Purkinje cell (primary cell): Measurements from ENCODE around the gene TMEM259. TPM values are rescaled to one million over a fixed set of nuclear protein-coding genes. Genes with fewer than 3 reads are reported as not detected.

Source experiments
- polyA plus RNA-seq: library from polyadenylated mRNA; unstranded; fragments of >200 nt; fragmentation: Nextera tagmentation; gene quantifications from 2 replicates; pipeline ENCODE4 v1.2.1, GENCODE V29; 2014

The TMEM259 gene
- 2.3 and 6.2 TPM in 2 replicates for polyA plus RNA-seq

DNA sequence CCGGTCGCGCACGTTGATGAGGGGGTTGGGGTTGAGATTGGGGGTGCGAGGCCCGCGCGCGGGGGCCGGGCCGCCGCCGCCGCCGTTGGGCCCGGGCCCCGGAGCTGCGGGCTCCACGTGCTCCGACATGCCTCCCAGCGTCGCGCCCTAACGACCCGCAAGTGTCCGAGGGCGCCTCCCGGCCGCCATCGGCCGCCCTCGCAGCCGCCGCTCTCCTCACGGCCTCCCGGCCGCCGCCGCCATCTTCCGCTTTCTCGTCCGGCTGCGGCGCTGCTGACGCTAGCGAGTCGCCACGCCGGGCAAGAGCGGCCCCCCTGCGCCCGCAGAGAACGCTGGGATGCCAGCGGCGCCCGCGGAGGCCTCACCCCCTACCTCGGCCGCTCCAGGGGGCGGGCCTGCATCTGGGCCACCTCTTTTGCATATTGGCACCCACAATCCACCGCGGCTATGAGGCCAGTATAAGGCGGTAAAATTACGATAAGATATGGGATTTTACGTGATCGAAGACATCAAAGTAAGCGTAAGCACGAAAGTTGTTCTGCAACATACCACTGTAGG lies at the start of gene TMEM259:
Gene TMEM259, minus strand, starts transcription at position 256 of the 558 bp plus-strand sequence. Its CDS starts 127 bp downstream, at position 129.

DNA sequence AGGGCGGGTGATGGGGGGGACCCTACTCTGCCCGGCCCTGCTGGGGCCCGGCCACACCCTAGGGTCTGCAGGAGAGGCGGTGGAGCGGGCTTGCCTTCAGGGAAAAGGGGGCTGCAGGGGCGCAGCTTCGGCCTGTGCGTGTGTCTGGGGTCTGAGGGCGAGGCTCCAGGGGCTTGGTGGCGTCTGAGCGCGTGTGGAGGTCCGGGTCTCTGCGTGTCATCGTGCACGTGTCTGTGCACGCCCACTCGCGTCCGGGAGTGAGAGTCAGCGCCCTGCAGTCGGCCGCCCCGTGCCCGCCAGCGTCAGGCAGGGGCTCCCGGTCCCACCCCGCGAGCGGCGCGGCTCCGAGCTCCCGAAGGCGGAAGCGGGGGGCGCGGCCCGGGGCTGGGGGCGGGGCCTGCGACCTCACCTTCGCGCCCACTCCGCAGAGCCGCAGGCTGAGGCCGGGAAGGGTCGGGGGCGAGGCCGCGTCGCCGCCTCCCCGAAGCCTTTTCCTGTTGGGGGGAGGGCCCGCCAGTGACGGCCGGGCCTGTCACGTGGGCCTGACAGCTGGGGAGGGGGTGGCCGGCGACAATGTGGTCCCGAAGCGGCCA lies 45.9 kb upstream of the TMEM259 start, which contains the start of gene ARHGAP45:
Gene ARHGAP45, plus strand, starts transcription at position 420 of the 593 bp plus-strand sequence. CDS start 239 bp downstream, outside the sequence.

DNA sequence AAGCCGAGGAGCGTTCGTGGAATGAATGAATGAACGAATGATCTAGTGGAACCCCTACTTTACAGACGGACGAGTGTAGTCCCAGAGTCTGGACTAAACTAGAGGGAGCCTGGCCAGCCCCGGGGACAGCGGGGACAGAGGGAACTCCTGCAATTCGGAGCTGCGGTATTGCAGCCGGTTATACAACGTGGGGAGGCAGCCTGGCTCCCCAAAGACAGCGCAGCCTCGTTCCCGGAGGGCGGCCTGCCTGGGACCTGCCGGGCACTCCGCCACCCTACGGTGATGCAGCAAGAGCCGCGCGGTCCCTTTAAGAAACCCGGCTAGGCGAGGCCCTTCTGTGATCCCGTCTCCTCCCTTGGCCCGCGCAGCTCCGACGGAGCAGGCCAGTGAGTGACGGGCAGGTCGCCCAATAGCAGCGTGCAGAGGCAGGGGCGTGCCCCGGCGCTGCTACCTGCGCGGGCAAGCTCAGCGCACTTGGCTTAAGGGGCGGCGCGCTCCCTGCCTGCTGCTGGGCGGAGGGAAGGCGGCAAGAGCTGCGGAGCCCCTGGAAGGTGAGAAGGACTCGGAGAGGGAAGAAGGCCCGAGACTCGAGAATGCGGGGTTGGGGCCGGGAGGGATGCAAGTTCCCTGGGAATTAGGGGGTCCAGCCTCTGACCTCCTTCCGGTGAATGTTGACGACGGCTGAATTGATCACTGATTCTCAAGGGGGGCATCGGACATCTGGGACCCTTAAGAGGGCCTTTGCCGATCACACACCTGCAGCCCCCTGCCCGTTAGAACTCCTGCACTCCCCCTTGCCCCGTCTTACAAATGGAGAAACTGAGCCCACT lies 18.9 kb upstream of the TMEM259 start, which contains the start of gene ABCA7:
Gene ABCA7, plus strand, starts transcription at position 462 of the 830 bp plus-strand sequence. CDS start 1,255 bp downstream, outside the sequence.

DNA sequence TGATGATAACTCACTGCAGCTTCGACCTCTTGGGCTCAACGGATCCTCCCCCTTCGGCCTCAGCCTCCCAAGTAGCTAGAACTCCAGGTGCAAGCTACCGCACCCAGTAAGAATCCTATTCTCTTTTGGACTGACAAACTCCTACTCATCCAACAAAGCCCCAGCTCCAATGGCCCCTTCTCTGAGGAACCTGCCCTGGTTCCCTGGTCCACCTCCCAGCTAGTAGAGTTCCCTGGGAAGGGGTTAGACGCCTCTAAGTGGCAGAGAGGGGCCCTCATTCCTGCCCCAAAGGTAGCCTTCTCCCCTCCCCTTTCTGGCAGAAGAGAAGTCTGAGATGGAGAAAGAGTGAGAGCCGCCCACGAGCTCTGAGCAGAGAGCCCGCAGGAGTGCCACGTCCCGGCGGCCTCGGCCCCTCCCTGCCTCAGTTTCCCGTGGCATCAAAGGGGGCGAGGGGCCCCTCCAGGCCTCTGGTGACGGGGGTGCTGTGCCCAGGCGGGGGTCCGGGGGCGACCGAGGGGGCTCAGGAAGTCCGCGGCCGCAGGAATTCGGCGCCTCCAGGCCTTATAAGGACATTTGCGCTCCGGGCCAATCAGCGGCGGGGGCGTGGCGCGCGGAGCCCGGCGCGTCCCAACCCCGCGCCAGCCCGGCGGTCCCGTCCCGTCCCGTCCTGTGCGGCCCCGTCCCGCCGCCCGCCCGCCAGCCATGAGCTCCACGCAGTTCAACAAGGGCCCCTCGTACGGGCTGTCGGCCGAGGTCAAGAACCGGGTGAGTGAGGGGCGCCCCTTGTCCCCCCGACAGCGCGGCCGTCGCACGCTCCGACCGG lies 5.2 kb upstream of the TMEM259 start, which contains the start of gene CNN2:
Gene CNN2, plus strand, starts transcription at position 649 of the 823 bp plus-strand sequence. Its CDS starts 54 bp downstream, at position 703.

DNA sequence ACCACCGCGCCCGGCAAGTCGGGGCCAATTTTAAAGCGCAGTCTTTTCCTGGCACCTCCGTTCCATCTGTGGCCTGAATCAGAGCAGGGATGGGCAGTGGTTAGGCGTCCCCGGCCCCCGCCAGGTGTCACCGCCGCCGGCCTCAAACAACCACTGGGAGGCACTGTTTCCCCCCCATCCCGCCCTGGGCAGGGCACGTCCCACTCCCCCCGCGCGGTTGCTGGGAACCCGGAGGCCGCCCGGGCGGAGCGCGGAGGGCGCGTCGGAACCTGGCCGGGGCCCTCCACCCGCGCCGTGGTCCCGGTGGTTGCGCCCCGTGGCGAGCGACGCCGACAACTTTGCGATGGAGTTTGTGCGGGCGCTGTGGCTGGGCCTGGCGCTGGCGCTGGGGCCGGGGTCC lies 20.8 kb downstream of the TMEM259 start, which contains the start of gene GRIN3B:
Gene GRIN3B, plus strand, starts transcription at position 325 of the 400 bp plus-strand sequence. Its CDS starts 19 bp downstream, at position 344.

DNA sequence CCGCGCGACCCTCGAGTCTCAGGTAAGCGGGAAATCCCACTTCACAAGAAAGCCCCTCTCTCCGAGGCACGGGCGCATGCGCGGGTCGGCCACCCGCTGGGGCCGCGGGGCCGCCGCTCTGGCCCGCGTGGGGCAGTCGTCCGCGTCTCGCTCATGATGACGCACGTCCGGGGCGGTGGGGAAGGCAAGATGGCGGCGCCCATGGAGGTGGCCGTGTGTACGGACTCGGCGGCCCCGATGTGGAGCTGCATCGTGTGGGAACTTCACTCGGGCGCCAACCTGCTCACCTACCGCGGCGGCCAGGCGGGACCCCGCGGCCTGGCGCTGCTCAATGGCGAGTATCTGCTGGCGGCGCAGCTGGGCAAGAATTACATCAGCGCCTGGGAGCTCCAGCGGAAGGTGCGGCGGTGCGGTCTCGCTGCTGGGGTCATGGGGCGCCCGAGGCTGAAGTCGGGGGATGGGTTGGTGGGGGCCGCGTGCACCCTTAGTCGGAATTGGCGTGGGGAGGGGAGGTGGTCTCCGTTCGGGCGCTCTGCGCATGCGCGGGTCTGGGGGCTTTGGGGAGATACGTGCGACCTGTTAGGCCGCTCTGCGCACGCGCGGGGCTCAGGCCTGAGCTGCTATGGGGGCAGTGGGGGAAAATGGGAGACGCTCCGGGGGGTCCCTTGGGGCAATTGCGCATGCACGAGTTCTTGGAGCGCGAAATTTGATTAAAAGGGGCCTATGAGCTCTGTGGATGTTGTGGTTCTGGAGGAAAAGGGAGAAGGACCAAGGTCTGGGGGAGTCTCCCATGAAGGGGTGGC lies 36.6 kb downstream of the TMEM259 start, which contains the start of gene WDR18:
Gene WDR18, plus strand, starts transcription at position 181 of the 803 bp plus-strand sequence. Its CDS starts 9 bp downstream, at position 190.

Other genes starting within 250 kb of the TMEM259 start
- gene PTBP1, start 223.7 kb downstream of the TMEM259 start, polyA plus RNA-seq = 0.62 and 0.71 TPM in 2 replicates
- 1.2 TPM in 1 of 2 replicates, not detected in the other for gene PLPPR3, start 199.2 kb downstream of the TMEM259 start, polyA plus RNA-seq
- not detected in 2 replicates for gene AZU1, start 193.3 kb downstream of the TMEM259 start, polyA plus RNA-seq
- not detected in 2 replicates for gene PRTN3, start 180.1 kb downstream of the TMEM259 start, polyA plus RNA-seq
- gene ELANE, start 168.8 kb downstream of the TMEM259 start, polyA plus RNA-seq = not detected in 2 replicates
- gene CFD, start 161.5 kb downstream of the TMEM259 start, polyA plus RNA-seq = 0.34 and 0.60 TPM in 2 replicates
- gene MED16, start 127.9 kb downstream of the TMEM259 start, polyA plus RNA-seq = 3.6 and 15.3 TPM in 2 replicates
- gene RNU6-9, start 127.6 kb downstream of the TMEM259 start, polyA plus RNA-seq = not detected in 2 replicates
- 0.92 and 2.0 TPM in 2 replicates for gene R3HDM4, start 107.9 kb downstream of the TMEM259 start, polyA plus RNA-seq
- gene KISS1R, start 103.8 kb downstream of the TMEM259 start, polyA plus RNA-seq = not detected in 2 replicates
- 0.07 and 0.27 TPM in 2 replicates for gene ARID3A, start 95.1 kb downstream of the TMEM259 start, polyA plus RNA-seq
- 6.9 and 7.9 TPM in 2 replicates for gene WDR18, start 36.8 kb downstream of the TMEM259 start, polyA plus RNA-seq
- not detected in 2 replicates for gene GRIN3B, start 20.7 kb downstream of the TMEM259 start, polyA plus RNA-seq
- not detected in 2 replicates for gene RNU6-2, start 399 bp upstream of the TMEM259 start, polyA plus RNA-seq
- 0.78 TPM in 1 of 2 replicates, not detected in the other for gene CNN2, start 5.5 kb upstream of the TMEM259 start, polyA plus RNA-seq
- 2.1 TPM in 1 of 2 replicates, not detected in the other for gene ABCA7, start 19.0 kb upstream of the TMEM259 start, polyA plus RNA-seq
- not detected in 2 replicates for gene ARHGAP45, start 46.0 kb upstream of the TMEM259 start, polyA plus RNA-seq
- 10.2 and 26.5 TPM in 2 replicates for gene POLR2E, start 74.3 kb upstream of the TMEM259 start, polyA plus RNA-seq
- gene GPX4, start 82.9 kb upstream of the TMEM259 start, polyA plus RNA-seq = 152 and 277 TPM in 2 replicates
- 0.07 TPM in 1 of 2 replicates, not detected in the other for gene SBNO2, start 153.1 kb upstream of the TMEM259 start, polyA plus RNA-seq
- 0.17 and 0.27 TPM in 2 replicates for gene STK11, start 184.7 kb upstream of the TMEM259 start, polyA plus RNA-seq
- gene CBARP, start 216.9 kb upstream of the TMEM259 start, polyA plus RNA-seq = 0.25 and 0.26 TPM in 2 replicates
- gene ATP5F1D, start 220.6 kb upstream of the TMEM259 start, polyA plus RNA-seq = 71.5 and 78.2 TPM in 2 replicates
- 0.46 and 1.2 TPM in 2 replicates for gene MIDN, start 227.5 kb upstream of the TMEM259 start, polyA plus RNA-seq
- 80.6 and 81.4 TPM in 2 replicates for gene CIRBP, start 248.2 kb upstream of the TMEM259 start, polyA plus RNA-seq